Stimulated activated CD4-positive, alpha-beta T cell treated with anti-CD3 and anti-CD28 coated beads, Interleukin-4, amount 100 ng/mL, for 24 hours (primary cell): Measurements from ENCODE around the gene ADCY4.
A peak's percentile ranks its signal among the peaks of the same experiment; 100 is the strongest.
"Not testable (repeated sequence)": the region's sequence is repeated elsewhere in the genome, so short reads cannot be mapped to it uniquely, and the experiment has no call there.

Experiments used
- DNase-seq: peaks from one replicate; pipeline ENCODE4 v3.0.0-alpha.2; 2020

ADCY4 gene

DNA sequence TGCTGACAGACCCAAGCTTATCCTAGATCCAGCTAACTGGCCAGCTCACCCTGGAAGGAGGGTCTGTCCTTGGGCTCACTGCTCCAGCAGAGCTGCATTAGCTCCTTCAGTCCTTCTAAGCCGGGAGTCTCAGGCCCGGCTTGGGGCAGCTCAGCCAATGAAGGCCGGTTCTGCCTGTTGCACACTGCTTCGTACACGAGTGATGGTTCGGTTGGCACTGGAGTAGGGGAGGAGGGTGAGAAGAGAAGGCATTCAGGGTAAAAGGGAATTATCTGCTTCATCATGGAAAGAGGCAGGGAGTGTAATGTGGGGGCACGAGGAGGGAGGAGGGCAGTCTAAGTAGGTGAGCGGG is 2.9 kb upstream of the ADCY4 start:
- DNase-seq = no peak

DNA sequence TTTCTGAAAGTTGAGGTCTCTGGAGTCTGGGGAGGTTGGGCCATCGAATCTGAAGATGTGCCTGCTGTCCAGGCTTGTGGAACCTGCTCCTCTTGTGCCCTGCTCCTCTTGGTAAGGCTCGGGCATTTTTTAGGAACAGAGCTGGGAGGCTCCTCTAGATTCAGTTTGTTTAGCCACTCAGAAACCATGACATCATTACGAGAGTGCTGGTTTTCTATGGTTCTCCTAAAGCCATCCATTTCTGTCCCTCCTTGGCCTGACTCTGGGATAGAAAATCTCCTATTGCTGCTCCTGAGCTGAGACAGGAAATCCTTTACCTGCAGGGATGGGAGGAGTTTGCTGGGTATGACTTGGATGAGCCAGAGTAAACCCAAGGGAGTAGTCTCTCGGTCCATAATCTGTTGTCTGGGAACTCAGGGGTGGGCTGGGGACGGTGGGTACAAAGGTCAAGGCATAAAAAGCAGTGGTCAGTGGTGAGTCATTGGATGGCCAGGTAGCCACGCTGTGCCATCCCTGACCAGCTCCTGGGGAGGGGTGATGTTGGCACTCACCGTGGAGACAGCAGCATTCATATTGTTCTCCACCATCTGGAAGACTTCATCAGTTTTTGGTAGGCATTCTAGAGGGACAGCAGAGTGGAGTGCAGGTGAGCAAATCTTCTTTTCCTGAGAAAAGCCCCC is 2.4 kb upstream of the ADCY4 start:
- DNase-seq = no peak

GRCh38 chr14:24335461-24336171 is 745 bp upstream of the ADCY4 start:
- DNase-seq = no peak

DNA sequence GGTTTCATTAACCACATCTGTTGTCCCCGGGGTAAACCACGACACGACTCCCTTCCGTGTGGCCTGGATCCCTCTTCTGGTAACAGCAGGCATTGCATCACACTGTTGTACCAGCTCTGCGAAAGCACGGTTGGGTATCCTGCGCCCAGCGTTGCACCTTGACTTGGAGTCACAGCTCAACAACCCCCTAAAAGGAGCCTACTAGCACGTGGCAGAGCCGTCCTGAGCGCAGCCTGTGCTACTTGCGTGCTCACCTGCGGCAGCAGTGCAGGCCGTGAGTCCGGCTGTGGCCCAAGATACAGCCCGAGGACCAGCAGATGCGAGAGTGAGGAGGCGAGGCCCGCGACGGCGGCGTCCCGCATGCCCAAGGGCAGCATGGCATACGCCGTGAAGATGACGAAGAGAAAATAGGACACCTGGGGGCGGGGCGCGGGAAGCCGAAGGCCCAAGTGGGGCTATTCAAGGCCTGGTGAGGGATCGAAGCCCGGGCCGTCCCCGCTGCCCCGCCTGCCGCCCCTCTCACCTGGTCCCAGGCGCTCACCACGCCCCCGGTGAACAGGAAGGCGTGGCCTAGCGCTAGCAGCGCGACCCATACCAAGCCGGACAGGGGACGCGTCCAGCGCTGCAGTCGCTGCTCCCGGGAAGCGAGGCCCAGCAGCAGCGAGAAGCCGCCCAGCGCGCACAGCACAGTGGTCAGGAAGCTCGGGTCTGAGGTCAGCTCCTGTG is 2.4 kb downstream of the ADCY4 start:
- peak; percentile 89 for DNase-seq

DNA sequence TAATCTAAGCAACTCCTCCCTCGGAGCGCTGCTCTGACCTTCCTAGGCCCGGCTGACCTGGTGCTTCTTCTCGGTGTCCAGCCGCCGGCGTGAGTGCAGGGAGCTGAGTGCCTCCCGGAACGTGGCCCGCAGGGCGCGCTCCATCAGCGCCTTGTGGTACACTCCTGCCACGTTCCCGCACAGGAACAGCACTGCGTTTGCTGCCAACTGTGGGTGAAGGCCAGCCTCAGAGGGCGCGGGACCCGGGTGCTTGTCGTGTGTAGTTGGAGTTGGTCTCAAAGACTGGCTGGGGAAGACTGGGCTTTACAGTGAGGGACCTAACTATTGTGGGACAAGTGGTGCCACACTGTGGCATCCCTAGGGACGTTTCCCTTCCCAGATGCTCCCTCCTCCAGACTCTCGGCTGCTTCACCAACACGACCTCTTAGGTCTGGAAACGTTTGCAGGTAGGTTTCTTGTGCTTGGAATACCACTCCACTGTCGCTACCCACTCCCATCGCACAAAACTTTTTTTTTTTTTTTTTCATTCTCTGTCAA is 3.1 kb downstream of the ADCY4 start:
- DNase-seq = no peak

DNA sequence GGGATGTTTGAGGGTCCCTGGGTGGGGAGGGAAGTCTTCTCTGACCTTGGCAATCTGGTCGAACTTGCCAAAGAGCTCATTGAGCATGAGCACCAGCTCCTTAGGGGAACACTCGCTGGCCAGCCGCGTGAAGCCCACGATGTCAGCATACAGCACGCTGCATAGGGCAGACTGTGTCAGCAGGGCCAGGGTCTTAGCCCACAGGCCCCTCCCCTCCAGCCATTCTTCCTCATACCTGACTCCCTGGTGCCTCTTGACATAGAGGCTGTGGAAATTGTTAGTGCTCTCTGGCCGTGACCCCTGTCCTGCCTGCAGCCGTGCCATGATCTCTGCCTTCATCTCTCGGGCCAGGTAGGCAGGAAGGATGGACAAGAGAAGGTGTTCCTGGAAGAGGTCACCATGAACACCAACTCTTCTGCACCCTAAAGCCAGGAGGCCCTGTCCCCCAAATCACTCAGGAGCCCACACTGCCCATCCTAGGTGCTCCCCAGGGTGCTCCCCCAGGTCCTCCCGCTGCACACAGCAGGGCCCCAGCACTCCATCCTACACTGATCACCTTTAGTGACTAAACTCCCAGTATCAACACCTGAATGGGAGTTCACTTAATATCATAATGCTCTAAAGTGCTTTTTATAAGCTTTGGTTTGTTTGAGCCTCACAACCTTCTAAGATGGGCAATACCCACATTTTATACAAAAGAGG is 3.7 kb downstream of the ADCY4 start:
- DNase-seq = no peak

DNA sequence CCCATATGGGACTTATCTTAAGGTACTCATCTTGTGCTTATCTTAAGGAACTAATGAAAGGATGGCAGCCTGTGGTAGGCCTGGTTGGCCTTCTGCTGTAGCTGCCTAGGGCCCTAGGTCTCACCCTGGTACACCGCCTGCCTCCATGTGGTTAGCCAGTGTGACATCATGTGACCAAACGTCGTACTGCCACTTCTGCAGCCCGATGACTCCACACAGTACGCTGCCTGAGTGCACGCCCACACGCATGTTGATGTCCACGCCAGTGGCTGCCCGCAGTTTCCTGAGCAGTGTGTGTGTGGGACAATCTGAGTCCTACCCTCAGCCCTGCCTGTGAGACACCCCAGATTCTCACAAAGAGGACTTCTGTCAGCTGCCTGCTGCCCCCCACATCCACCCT is 5.1 kb downstream of the ADCY4 start:
- DNase-seq = peak; percentile 63

GRCh38 chr14:24329073-24329663 is 5.7 kb downstream of the ADCY4 start:
- DNase-seq = no peak

- DNase-seq = not testable (repeated sequence)
Measured at GRCh38 chr14:24327914-24328313, 7.0 kb downstream of the ADCY4 start.

DNA sequence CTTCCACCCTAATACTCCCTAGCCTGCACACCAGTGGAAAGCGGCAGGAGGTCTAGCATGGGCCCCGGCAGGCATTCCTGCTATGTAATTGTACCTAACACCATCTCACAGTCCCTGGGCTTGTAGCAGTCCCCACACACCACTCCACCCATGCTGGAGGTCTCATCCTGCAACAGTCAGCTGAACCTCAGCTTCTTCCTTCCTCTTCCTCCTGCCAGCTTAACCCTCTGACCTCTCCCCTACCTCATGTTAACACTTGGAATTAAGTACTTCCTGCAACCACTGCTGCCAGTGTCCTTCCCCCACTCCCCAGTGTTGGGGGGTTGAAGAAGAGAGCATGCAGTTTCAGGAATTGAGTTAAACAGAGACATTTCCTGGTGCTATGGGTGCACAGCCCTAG is 7.6 kb downstream of the ADCY4 start:
- DNase-seq = no peak

DNA sequence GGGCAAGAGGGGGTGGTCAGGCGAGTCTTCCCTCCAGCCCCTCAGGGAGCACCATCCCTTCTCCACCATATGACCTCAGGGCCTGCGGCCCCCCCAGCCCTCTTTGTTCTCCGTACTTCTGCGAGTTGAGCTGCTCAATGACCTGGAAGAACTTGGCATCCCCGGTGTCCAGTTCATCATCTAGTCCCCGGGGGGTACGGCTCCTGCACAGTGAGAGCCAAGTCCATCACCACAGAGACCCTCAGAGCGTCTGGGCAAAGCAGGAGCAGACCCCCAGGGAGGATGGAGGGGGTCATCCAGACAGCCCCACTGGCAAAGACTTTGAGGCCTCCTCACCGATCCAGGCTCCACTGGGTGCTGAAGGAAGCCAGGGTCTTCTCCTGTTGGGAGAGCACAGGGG is 8.9 kb downstream of the ADCY4 start:
- no peak for DNase-seq

DNA sequence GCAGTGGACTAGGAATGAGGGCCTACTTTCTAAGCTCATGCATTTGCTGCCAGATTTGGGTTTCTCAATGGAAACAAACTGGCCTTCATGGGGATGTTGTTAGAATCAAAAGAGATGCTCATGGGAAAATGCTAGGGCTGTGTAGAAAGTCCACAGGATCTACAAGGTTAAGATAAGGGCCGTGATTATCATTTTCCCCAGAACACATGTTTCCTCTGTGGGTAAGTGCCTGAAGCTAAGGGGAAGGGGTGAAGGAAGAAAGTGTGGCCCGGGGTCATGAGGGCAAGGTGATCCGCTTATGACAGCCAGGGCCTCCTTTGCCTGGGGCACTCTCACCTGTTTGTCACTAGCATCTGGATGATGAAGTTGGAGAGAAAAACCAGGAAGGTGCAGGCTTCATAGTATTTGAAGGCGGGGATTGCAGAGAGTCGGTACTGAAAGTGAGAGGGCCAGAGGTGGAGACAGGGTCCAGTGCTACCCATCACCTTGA is 9.8 kb downstream of the ADCY4 start:
- no peak for DNase-seq

DNA sequence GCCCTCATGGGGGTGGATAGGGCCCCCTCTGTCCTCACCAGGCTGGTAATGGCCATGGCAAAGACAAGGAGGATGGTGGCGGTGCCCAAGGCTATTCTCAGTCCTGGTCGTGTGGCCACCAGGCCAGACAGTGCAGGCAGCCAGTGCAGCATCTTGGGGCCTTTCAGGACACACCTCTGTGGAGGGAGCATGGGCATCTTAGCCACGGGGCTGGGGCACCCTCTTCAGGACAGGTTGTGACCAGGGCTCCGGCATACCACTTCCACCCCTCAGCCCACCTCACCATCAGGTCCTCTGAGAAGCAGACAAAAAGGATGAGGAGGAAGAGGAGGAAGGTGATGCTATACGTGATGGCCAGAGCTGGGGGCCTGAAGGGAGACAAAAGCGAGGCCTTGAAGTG is 10.8 kb downstream of the ADCY4 start:
- DNase-seq = no peak

DNA sequence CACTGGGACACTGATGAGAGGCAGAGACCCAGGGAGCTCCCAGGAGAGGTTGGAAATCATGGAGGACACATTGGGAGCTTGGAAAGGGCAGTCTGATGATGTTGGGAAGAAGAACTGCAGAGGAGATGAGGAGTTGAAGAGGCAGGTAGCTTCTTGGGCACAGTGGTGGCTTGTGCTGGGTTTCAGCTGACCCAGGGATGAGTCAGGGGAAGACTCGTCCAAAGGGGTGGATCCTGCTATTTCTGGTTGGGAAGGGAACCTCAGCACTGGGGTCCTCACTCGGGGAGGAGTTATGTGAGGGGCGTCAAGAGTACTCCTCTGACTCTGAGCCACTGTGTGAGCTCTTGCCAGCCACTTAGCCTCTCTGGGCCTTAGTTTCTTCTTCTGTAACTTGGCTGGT is 11.5 kb downstream of the ADCY4 start:
- no peak for DNase-seq

DNA sequence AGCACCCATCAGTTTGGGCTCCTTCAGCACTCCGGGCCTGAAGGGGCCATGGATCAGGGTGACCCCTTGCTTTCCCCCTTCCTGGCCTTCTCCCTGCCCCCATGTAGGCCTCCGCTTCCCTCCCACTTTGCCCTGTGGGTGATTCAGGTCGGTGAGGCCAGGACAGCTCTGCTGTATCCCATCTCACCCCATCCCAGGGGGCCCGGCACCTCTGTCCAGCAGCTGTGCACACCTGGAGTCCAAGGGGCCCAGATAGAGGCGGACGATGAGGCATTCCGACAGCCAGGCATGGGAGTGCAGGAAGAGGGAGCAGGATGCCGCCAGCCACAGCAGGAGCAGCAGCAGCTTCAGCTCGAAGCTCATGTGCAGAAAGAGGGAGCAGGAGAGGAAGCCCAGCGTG is 12.2 kb downstream of the ADCY4 start:
- no peak for DNase-seq

GRCh38 chr14:24321212-24321975 is 13.5 kb downstream of the ADCY4 start:
- DNase-seq = no peak

DNA sequence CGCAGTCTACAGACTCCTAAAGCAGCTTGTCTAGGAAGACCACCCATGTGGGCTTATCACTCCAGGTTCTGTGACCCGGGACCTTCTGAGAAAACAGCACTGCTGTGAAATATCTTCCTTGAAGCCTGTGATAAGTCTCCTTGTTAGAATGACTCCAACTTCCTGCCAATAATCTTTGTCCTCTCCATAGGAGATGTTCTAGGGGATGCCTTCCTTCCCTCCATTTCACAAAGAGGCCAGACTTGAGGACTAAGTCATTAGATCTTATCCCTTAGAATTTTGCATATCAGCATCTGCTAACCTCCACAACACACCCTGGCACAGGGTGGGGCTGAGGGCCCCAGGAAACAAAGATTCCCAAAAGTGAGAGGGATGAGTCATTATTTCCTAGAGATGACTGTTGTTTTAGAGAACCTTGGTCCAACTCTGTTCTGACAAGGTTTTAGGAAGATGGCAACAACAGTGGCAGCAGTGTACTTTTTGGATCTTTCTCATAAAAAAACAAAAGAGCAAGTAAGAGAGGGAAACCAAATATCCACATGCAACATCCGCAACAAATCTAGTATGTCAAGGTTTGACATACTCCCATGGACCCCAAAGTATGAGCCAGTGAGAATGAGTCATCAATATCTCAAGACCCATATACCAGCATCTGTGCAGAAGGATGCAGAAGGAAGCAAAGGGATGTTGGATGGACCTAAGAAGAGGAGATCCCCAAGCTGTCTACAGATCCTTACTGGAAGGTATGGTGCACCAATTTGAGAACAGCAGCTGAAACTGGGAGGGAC is 17.5 kb downstream of the ADCY4 start:
- DNase-seq = no peak

DNA sequence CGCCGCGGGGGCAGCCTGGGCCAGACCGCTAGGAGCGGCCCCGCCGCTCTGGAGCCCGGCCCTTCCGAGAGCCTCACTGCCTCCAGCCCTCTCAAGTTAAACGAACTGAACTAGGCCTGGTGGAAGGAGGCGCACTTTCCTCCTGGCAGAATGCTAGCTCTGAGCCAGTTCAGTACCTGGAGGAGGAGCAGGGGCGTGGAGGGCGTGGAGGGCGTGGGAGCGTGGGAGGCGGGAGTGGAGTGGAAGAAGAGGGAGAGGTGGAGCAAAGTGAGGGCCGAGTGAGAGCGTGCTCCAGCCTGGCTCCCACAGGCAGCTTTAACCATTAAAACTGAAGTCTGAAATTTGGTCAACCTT is 18.3 kb downstream of the ADCY4 start:
- no peak for DNase-seq

DNA sequence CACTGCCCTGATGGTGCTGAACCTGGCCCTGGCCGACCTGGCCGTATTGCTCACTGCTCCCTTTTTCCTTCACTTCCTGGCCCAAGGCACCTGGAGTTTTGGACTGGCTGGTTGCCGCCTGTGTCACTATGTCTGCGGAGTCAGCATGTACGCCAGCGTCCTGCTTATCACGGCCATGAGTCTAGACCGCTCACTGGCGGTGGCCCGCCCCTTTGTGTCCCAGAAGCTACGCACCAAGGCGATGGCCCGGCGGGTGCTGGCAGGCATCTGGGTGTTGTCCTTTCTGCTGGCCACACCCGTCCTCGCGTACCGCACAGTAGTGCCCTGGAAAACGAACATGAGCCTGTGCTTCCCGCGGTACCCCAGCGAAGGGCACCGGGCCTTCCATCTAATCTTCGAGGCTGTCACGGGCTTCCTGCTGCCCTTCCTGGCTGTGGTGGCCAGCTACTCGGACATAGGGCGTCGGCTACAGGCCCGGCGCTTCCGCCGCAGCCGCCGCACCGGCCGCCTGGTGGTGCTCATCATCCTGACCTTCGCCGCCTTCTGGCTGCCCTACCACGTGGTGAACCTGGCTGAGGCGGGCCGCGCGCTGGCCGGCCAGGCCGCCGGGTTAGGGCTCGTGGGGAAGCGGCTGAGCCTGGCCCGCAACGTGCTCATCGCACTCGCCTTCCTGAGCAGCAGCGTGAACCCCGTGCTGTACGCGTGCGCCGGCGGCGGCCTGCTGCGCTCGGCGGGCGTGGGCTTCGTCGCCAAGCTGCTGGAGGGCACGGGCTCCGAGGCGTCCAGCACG is 18.9 kb downstream of the ADCY4 start:
- DNase-seq = no peak

DNA sequence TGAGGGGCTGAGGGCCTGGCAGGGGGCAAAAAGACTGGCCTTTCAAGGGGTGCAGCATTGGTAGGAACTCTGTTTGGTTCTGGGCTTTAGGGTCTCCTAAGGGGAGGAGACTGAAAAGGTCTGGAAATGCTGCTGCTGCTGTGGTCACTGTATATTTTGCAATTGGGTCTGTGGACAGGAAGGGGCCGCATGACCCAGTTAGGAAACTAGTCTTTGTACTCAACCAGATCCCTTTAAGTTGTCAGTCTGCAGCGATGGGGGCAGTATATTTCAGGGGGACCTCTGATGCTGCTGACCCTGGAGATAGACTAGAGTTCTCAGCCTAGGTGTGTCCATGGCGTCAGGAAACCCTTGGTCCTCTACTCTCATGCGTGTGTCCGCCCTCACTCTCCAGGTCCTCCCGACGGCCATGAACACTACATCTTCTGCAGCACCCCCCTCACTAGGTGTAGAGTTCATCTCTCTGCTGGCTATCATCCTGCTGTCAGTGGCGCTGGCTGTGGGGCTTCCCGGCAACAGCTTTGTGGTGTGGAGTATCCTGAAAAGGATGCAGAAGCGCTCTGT is 19.5 kb downstream of the ADCY4 start:
- DNase-seq = no peak
